Mesenteric fat pad (tissue), 1 donor: ENCODE measurements around the gene SH3RF3. TPM values are rescaled to one million over a fixed set of nuclear protein-coding genes. Genes with fewer than 3 reads are reported as not detected.

ENCODE experiments used
- DNase-seq: peaks from one replicate; pipeline ENCODE4 v3.0.0-alpha.2; 2020; ENCODE audit warnings: low spot score
- total RNA-seq: library from RNA; stranded (reverse); fragmentation: NEBNext Ultra II Directional; extraction: Animal tissue kit (Norgen Biotek cat#: 25700); gene quantifications from one replicate; pipeline ENCODE4 v1.2.1, GENCODE V29; 2021
- donor health status: DM: yes; HTN: yes; CAD: no.

Gene SH3RF3
- total RNA-seq, 1 donor from 2014 or later = 20.4 TPM

DNA sequence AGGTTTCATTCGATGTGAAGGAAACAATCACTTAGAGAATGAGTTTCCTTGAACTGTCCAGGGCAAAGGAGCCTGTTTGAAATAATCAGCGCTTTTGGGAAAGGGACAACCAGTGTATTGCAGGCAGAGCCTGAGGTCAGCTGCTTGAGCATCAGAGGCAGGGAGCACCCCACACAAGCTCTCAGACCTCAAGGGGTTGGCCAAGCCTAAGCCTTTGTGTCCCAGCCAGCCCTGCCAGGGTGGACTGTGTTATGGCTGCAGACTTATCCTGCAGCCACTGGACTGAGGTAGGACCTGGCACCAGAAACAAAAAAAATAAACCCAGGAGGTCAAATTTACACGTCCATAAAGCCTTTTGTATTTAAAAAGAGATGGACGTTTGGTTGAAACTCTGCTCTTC, 256.5 kb downstream of the SH3RF3 start:
- DNase-seq = peak; percentile 65

DNA sequence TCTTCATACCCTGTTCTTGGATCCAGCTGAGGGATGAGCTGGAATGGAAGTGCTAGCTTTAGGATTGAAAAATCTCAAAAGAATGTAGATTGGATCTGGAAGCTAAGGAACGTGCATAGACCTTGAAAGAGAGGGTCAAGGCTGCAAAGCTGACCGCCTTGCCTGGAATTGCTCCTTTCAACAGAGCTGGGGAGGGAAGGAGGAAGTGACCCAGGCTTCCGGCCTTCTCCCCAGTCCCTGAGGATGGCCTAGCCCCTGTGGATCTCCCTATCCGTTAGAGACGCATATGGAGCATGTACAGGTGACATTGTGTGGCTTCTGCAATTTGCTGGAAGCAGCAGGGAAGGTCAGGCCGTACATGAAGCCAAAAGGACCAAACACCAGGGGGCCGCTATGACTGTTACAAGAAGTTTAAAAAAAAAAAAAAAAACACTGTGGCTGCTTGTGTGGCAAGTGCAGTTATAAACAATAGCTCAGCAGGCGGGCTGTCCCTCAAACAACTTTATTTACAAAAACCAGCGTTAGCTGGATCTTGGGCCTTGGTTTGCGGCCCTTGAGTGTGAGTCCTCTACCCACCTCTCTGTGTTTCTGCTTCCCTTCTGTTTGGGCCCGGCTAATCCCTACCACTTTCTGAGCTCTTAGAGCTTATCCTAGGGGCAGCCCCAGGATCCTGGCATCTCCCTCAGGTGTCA, 257.1 kb downstream of the SH3RF3 start:
- DNase-seq = peak; percentile 22

DNA sequence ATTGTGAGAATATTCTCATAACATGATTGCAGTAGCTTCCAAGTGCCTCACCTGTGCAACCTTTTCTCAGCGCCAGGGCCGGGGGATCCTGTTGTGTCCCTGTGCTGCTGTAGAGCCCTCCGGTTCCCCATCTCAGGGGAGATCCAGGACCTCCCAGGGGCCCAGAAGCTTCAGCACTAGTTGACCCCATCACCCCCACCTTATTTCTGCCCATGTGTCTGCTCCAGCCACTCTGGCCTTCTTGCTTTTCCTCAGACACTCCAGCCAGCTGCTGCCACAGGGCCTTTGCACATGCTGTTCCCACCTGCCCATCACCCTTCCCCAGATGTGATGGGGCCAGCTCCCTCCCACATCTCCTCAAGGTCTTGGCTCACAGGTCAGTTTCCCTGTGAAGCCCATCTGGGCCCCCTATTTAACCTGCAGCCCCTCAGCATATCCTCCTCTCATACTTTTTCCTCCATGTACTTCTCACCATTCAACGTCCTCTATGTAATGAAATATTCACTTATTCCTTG, 258.3 kb downstream of the SH3RF3 start:
- DNase-seq = no peak

- DNase-seq = no peak
Measured at GRCh38 chr2:109387778-109388469, 258.9 kb downstream of the SH3RF3 start.

DNA sequence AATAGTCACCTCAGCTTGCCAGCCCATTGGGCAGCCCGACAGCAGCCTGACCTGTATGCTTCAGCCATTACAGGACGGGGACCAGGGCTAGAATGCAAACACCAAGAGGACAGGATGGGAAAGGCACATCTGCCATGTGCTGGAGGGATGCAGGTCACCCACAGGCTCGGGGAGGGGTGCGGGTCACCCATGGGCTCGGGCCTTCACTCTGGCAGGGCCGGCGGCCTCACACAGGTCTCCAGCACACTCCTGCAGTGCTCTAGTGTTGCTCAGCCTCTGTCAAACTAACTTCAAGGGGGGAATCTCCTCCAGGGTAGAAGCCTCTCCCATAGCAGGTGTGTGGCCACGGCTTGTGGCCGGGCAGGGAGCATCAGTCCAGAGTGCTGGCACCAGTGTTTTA, 262.2 kb downstream of the SH3RF3 start:
- DNase-seq = no peak

DNA sequence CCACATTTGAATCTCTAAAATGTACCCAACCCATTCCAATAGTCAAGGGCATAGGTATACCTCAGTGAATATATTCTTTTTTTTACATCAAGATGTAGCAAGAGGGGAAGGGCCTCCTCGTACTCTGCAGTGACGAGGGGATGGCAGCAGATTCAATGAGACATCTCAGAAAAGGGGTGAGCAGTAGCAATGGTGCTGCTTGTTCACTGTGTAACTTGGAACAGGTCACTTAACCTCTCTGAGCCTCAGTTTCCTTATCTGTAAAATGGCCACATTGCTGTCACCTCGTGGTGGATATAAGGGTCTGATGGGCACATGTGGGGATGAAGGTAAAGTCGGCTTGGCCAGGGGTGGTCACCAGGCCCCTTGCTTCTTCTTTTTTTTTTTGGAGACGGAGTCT, 263.1 kb downstream of the SH3RF3 start:
- no peak for DNase-seq

GRCh38 chr2:109392816-109393661, 264.0 kb downstream of the SH3RF3 start:
- no peak for DNase-seq

DNA sequence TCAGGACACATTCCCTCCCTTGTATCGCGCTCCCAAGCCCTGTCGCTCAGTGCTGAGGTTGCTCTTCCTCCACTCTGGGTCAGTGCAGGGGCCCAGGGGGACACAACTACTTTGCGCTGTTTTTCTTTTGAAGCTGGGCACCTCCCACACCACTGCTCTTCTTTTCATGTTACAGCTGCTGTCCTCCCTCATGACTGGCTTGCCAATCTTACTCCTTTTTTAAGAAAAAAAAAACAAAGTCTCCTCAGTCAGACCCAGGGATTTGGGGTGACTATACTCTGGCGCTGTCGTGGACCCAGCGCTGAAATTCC, 264.6 kb downstream of the SH3RF3 start:
- no peak for DNase-seq

- no peak for DNase-seq
Measured at GRCh38 chr2:109395494-109396201, 266.6 kb downstream of the SH3RF3 start.

DNA sequence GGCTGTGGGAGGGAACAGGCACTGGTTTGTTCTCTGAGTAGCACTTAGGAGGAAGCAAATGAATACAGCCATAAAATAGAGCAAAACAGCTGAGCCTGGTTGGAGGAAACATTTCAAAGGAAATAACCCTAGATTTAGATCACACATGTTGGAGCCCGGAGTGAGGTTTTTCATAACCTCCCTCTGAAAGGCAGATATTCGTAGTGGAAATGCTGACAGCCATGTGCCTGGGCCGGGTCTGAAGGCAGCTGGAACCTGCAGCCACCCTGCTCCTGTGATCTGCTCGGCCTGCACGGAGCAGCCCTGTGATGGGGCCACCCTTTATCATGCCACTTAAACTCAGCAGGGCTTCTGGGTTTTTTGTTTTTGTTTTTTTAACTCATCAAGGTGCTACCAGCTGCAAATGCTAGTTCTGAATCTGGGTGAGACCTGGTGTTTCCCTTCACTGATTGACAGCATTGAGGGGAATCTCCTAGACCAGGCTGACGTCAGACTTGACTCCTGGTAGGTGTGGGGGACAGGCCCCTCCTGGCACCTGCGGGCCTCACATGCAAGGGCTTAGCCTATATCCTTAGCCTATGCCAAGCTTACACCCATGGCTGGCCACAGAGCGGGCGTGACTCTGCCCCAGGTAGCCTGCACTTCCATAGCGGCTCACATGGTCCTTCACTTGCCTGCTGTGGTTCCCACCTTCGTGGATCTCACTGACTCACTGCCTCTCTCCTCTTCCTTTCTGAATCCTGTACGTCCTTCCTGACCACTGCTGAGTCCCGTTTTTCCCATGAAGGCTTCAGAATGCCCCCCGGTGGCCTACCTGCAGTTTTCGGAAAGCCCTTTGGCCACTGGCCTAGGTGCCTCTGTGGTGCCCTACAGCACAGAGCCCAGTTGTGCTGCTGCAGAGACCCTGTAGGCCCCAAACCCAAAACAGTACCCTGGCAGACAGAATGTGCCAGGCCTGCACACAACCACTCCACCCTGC, 267.5 kb downstream of the SH3RF3 start:
- no peak for DNase-seq

GRCh38 chr2:109397893-109398292, 268.9 kb downstream of the SH3RF3 start:
- no peak for DNase-seq

DNA sequence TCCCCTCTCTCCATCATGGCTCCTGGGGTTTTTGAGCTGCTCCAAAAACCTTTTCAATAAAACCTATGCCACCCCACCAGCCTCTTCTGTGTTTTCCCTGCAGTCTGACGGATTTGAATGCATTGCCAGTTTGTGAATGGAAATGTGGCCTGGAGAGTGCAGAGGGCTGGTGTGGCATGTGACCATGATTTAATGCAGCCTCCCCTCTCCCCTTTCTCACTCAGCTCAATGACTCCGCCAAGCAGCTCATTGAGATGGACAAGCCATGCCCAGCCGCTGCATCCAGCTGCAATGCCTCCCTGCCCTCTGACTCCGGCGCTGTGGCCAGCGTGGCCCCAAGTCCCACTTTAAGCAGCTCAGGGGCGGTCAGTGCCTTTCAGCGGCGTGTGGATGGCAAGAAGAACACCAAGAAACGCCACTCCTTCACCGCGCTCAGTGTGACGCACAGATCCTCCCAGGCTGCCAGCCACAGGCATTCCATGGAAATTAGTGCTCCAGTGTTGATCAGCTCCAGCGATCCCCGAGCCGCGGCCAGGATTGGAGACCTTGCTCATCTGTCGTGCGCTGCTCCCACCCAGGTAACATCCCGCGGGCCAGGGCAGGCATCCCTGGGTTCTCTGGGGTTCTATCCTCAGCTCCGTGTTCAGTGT, 269.5 kb downstream of the SH3RF3 start:
- no peak for DNase-seq

- DNase-seq = no peak
Measured at GRCh38 chr2:109399066-109399465, 270.1 kb downstream of the SH3RF3 start.

- DNase-seq = no peak
Measured at GRCh38 chr2:109400102-109400501, 271.1 kb downstream of the SH3RF3 start.

DNA sequence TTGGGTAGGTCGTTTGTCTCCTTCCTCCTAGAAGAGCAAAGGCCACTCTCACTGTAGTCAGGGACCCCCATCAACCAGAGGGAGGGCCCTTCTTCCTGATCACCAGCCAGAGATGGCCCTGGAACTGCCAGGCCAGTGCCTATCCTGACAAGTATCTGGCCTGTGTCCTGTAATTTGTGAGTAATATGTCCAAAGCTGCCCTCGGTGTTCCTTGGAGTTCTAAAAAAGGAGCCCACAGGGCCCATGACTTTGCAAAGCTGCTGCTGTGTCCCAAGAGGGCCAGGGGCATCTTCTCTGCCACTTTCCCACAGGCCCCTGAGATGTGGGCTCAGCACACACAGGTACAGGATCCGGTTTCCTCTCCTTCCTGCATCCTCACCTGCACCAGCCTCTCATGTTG, 272.4 kb downstream of the SH3RF3 start:
- DNase-seq = no peak

DNA sequence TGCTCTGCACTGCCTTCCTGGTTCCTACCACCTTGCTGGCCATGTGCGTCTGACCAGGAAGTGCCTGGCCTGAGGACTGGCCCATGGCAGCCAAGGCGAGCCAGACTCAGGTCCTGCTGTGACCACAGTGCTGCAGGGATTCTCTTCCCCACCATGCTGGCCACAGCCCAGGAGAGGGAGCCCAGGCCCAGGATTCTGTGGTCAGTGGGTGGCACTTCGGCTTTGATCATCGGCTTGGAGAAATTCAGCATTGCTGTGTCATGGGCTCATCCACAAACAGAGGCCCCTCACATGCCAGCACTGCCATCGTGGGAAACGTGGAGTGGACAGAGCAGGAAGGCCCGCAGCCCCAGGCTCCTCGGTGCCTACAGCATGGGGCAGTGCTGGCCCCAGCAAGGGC, 273.2 kb downstream of the SH3RF3 start:
- no peak for DNase-seq

GRCh38 chr2:109402980-109403840, 274.2 kb downstream of the SH3RF3 start:
- no peak for DNase-seq

DNA sequence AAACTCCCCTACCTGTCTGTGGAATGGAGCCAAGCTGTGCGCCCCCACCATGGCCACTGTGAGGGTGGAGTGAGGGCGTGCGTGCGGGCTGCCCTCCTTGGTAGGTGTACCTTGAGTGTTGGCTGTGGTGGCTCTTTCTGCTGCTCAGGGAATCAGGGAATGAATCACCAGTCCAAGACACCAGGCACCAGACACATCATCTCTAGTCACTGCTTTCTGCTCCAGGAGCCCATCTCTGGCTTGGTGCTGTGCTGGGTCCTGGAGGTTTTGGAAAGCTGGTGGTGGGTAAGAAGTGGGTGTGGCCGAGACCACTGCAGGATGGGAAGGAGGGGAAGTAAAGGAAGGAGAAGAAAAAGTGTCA, 274.8 kb downstream of the SH3RF3 start:
- no peak for DNase-seq

- DNase-seq = no peak
Measured at GRCh38 chr2:109404681-109405080, 275.7 kb downstream of the SH3RF3 start.
